Activated T-helper 1 cell treated with anti-CD3 and anti-CD28 coated beads, Interleukin-12 subunit alpha, Interleukin-12 subunit beta, Interleukin-2, Interleukin-4 antibody, amounts not matched to agents 30 ng/mL and 10 ng/mL and 1 ng/mL, durations not matched to agents 14 hours and 24 hours and 36 hours (primary cell): ENCODE data around the gene HOXB4. TPM values are rescaled to one million over a fixed set of nuclear protein-coding genes. Genes with fewer than 3 reads are reported as not detected.

Experiments used
- DNase-seq: peaks from one replicate; pipeline ENCODE4 v3.0.0; 2021; ENCODE audit warnings: low spot score
- H3K27ac Mint-ChIP-seq: one replicate; pipeline ENCODE4 v1.8.0; 2021; ENCODE audit warnings: mild to moderate bottlenecking, mixed read lengths
- H3K27me3 Mint-ChIP-seq: one replicate; pipeline ENCODE4 v1.8.0; 2022; ENCODE audit warnings: mild to moderate bottlenecking, moderate library complexity, mixed read lengths; ENCODE audit not compliant: insufficient read depth
- H3K36me3 Mint-ChIP-seq: one replicate; pipeline ENCODE4 v1.8.0; 2021; ENCODE audit warnings: low read depth, mixed read lengths
- H3K4me1 Mint-ChIP-seq: one replicate; pipeline ENCODE4 v1.8.0; 2021; ENCODE audit warnings: low read depth, mixed read lengths
- H3K4me3 Mint-ChIP-seq: one replicate; pipeline ENCODE4 v1.8.0; 2021; ENCODE audit warnings: mild to moderate bottlenecking, moderate library complexity, mixed read lengths
- H3K9me3 Mint-ChIP-seq: one replicate; pipeline ENCODE4 v1.8.0; 2021; ENCODE audit warnings: mixed read lengths
- intact Hi-C: fragments of 100-400 bp; cut with micrococcal nuclease; formaldehyde crosslinking; loops from one replicate; pipeline ENCODE4 v1.15.1; 2024
- total RNA-seq: library from RNA; stranded (reverse); gene quantifications from 2 replicates; pipeline ENCODE4 v1.2.3, GENCODE V29; 2022

The HOXB4 gene
- total RNA-seq, 1 donor from 2014 or later: 3.8 TPM

- Mint-ChIP-seq H3K27ac (no peak overlapping the region), H3K4me1 (peaks cover 19% of the 10 kb centered on the region), H3K9me3 (no peaks in the 10 kb centered on the region), H3K4me3 (no peak overlapping the region), H3K36me3 (peaks cover 11% of the 10 kb centered on the region), H3K27me3 (peaks cover 27% of the 10 kb centered on the region)
- intact Hi-C loops: no loop called here
- no peak for DNase-seq
These were observed 18.9 kb downstream of the HOXB4 start for GRCh38 chr17:48559122-48559839.

- DNase-seq: no peak
- H3K36me3 Mint-ChIP-seq: peaks cover 11% of the 10 kb centered on the region
- peaks cover 27% of the 10 kb centered on the region for H3K27me3 Mint-ChIP-seq
- intact Hi-C loops: no loop called here
- no peak overlapping the region for H3K4me3 Mint-ChIP-seq
- H3K4me1 Mint-ChIP-seq: peaks cover 19% of the 10 kb centered on the region
- no peaks in the 10 kb centered on the region for H3K9me3 Mint-ChIP-seq
- H3K27ac Mint-ChIP-seq: no peak overlapping the region
These were observed 19.4 kb downstream of the HOXB4 start for GRCh38 chr17:48558831-48559121.

- Mint-ChIP-seq H3K4me3 (no peak overlapping the region), H3K27ac (no peak overlapping the region), H3K36me3 (peaks cover 11% of the 10 kb centered on the region), H3K27me3 (peaks cover 27% of the 10 kb centered on the region), H3K9me3 (no peaks in the 10 kb centered on the region), H3K4me1 (peaks cover 19% of the 10 kb centered on the region)
- DNase-seq: no peak
- intact Hi-C loops: no loop called here
These were observed 19.9 kb downstream of the HOXB4 start for GRCh38 chr17:48558057-48558830.

GRCh38 chr17:48556576-48557401, 21.4 kb downstream of the HOXB4 start:
- Mint-ChIP-seq H3K27ac (no peak overlapping the region), H3K9me3 (no peaks in the 10 kb centered on the region), H3K27me3 (peaks cover 26% of the 10 kb centered on the region), H3K36me3 (peaks cover 12% of the 10 kb centered on the region), H3K4me3 (no peak overlapping the region), H3K4me1 (peaks cover 23% of the 10 kb centered on the region)
- no peak for DNase-seq
- intact Hi-C loops: no loop called here

GRCh38 chr17:48556229-48556575, 21.9 kb downstream of the HOXB4 start:
- peaks cover 26% of the 10 kb centered on the region for H3K27me3 Mint-ChIP-seq
- intact Hi-C loops: no loop called here

GRCh38 chr17:48555258-48556228, 22.6 kb downstream of the HOXB4 start:
- Mint-ChIP-seq H3K9me3 (no peaks in the 10 kb centered on the region), H3K27ac (peak overlapping the region; percentile 68), H3K36me3 (peaks cover 11% of the 10 kb centered on the region), H3K4me3 (peak overlapping the region; percentile 77), H3K4me1 (peaks cover 17% of the 10 kb centered on the region), H3K27me3 (peaks cover 26% of the 10 kb centered on the region)
- no peak for DNase-seq
- intact Hi-C loops: no loop called here

More at GRCh38 chr17:48556229-48556575, 21.9 kb downstream of the HOXB4 start:
- peaks cover 12% of the 10 kb centered on the region for H3K36me3 Mint-ChIP-seq
- no peaks in the 10 kb centered on the region for H3K9me3 Mint-ChIP-seq
- no peak overlapping the region for H3K4me3 Mint-ChIP-seq
- H3K4me1 Mint-ChIP-seq: peaks cover 20% of the 10 kb centered on the region
- H3K27ac Mint-ChIP-seq: no peak overlapping the region
- DNase-seq: no peak

- intact Hi-C loops: no loop called here
- Mint-ChIP-seq H3K27ac (no peak overlapping the region), H3K4me3 (peak overlapping the region; percentile 77)
These were observed 23.5 kb downstream of the HOXB4 start for GRCh38 chr17:48554412-48555257.

GRCh38 chr17:48553826-48554225, 24.3 kb downstream of the HOXB4 start:
- intact Hi-C loops: no loop called here
- Mint-ChIP-seq H3K27me3 (peaks cover 26% of the 10 kb centered on the region), H3K27ac (no peak overlapping the region), H3K4me3 (no peak overlapping the region), H3K36me3 (peaks cover 16% of the 10 kb centered on the region), H3K9me3 (no peaks in the 10 kb centered on the region), H3K4me1 (peaks cover 23% of the 10 kb centered on the region)
- no peak for DNase-seq

More at GRCh38 chr17:48554412-48555257, 23.5 kb downstream of the HOXB4 start:
- no peak for DNase-seq
- peaks cover 15% of the 10 kb centered on the region for H3K36me3 Mint-ChIP-seq
- H3K4me1 Mint-ChIP-seq: peaks cover 23% of the 10 kb centered on the region
- H3K27me3 Mint-ChIP-seq: peaks cover 26% of the 10 kb centered on the region
- no peaks in the 10 kb centered on the region for H3K9me3 Mint-ChIP-seq

- Mint-ChIP-seq H3K9me3 (no peaks in the 10 kb centered on the region), H3K27ac (no peak overlapping the region), H3K4me3 (no peak overlapping the region), H3K27me3 (peaks cover 20% of the 10 kb centered on the region), H3K36me3 (peaks cover 13% of the 10 kb centered on the region), H3K4me1 (peaks cover 30% of the 10 kb centered on the region)
- DNase-seq: no peak
- intact Hi-C loops: no loop called here
These were observed 25.0 kb downstream of the HOXB4 start for GRCh38 chr17:48553190-48553547.

GRCh38 chr17:48552466-48553189, 25.5 kb downstream of the HOXB4 start:
- no peak overlapping the region for H3K4me3 Mint-ChIP-seq
- H3K27me3 Mint-ChIP-seq: peaks cover 17% of the 10 kb centered on the region
- no peak for DNase-seq
- peaks cover 35% of the 10 kb centered on the region for H3K4me1 Mint-ChIP-seq
- H3K9me3 Mint-ChIP-seq: no peaks in the 10 kb centered on the region
- peaks cover 13% of the 10 kb centered on the region for H3K36me3 Mint-ChIP-seq
- intact Hi-C loops: no loop called here
- no peak overlapping the region for H3K27ac Mint-ChIP-seq
